Nephron (organoid): Measurements from ENCODE around the gene PDZD2.

Source experiments
- H3K27ac Mint-ChIP-seq, 3 experiments: 2 replicates each; pipeline ENCODE4 v1.8.0; 2020; ENCODE audit warnings: mixed read lengths in 3 of 3, mild to moderate bottlenecking in 2 of 3, moderate library complexity in 1 of 3
- H3K27me3 Mint-ChIP-seq: 2 replicates; pipeline ENCODE4 v1.8.0; 2021; ENCODE audit warnings: low read depth, mild to moderate bottlenecking, moderate library complexity, mixed read lengths
- H3K36me3 Mint-ChIP-seq: 2 replicates; pipeline ENCODE4 v1.8.0; 2020; ENCODE audit warnings: low read depth, mixed read lengths
- H3K4me1 Mint-ChIP-seq: 2 replicates; pipeline ENCODE4 v1.8.0; 2020; ENCODE audit warnings: mixed read lengths
- H3K4me3 Mint-ChIP-seq, 3 experiments: 2 replicates each; pipeline ENCODE4 v1.8.0; 2020; ENCODE audit warnings: mild to moderate bottlenecking in 3 of 3, mixed read lengths in 3 of 3, moderate library complexity in 2 of 3
- H3K9me3 Mint-ChIP-seq: 2 replicates; pipeline ENCODE4 v1.8.0; 2020; ENCODE audit warnings: mixed read lengths
- TF ChIP-seq, protein P1 (sequence below), 3 experiments: fragments of 200-600 bp; sonication (generic); IDR thresholded peaks; one replicate each; pipeline ENCODE4 v1.5.0; 2021; ENCODE audit warnings: antibody characterized with exemption in 3 of 3; ENCODE audit not compliant: unreplicated experiment in 3 of 3

PDZD2 gene

GRCh38 chr5:31809050-31809870 is 170.3 kb downstream of the PDZD2 start:
- no peaks in the 10 kb centered on the region for H3K9me3 Mint-ChIP-seq
- TF ChIP-seq, protein P1, sequence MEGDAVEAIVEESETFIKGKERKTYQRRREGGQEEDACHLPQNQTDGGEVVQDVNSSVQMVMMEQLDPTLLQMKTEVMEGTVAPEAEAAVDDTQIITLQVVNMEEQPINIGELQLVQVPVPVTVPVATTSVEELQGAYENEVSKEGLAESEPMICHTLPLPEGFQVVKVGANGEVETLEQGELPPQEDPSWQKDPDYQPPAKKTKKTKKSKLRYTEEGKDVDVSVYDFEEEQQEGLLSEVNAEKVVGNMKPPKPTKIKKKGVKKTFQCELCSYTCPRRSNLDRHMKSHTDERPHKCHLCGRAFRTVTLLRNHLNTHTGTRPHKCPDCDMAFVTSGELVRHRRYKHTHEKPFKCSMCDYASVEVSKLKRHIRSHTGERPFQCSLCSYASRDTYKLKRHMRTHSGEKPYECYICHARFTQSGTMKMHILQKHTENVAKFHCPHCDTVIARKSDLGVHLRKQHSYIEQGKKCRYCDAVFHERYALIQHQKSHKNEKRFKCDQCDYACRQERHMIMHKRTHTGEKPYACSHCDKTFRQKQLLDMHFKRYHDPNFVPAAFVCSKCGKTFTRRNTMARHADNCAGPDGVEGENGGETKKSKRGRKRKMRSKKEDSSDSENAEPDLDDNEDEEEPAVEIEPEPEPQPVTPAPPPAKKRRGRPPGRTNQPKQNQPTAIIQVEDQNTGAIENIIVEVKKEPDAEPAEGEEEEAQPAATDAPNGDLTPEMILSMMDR (IDR thresholded peaks at IDR 0.05; ENCODE audit: unreplicated experiment in 3 of 3), result peak; percentile 71 to 75 (median 73)
- peaks cover 13% of the 10 kb centered on the region for H3K4me1 Mint-ChIP-seq
- no peaks in the 10 kb centered on the region for H3K36me3 Mint-ChIP-seq
- H3K27me3 Mint-ChIP-seq, result peaks cover 8% of the 10 kb centered on the region
- no peak overlapping the region for H3K4me3 Mint-ChIP-seq
- H3K27ac Mint-ChIP-seq, result peak overlapping the region in 1 of 3 experiments; percentile 4

DNA sequence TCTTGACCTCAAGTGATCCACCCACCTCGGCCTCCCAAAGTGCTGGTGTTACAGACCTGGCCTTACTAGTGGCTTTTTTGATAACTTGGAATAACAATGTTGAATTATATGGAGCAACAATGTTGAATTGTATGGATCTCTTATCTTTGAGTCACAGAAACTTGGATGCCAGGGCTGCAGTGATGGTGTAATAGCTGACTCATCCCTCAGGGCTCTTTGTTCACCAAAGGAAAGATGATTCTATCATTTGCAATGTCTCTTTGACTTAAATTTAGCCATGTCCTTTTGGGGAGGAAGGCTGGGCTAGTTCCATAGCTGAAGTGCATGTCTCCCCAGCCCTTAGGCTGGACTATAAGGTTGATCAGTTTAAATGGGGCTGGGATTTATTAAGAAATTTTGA is 172.3 kb downstream of the PDZD2 start:
- H3K27me3 Mint-ChIP-seq, result peaks cover 8% of the 10 kb centered on the region
- H3K27ac Mint-ChIP-seq, result no peak overlapping the region
- no peaks in the 10 kb centered on the region for H3K36me3 Mint-ChIP-seq
- H3K4me3 Mint-ChIP-seq, result no peak overlapping the region
- TF ChIP-seq, protein P1 (IDR thresholded peaks at IDR 0.05; ENCODE audit: unreplicated experiment in 3 of 3), result no peak
- H3K4me1 Mint-ChIP-seq, result peaks cover 13% of the 10 kb centered on the region
- H3K9me3 Mint-ChIP-seq, result no peaks in the 10 kb centered on the region

GRCh38 chr5:31815376-31815775 is 176.4 kb downstream of the PDZD2 start:
- no peaks in the 10 kb centered on the region for H3K4me1 Mint-ChIP-seq

DNA sequence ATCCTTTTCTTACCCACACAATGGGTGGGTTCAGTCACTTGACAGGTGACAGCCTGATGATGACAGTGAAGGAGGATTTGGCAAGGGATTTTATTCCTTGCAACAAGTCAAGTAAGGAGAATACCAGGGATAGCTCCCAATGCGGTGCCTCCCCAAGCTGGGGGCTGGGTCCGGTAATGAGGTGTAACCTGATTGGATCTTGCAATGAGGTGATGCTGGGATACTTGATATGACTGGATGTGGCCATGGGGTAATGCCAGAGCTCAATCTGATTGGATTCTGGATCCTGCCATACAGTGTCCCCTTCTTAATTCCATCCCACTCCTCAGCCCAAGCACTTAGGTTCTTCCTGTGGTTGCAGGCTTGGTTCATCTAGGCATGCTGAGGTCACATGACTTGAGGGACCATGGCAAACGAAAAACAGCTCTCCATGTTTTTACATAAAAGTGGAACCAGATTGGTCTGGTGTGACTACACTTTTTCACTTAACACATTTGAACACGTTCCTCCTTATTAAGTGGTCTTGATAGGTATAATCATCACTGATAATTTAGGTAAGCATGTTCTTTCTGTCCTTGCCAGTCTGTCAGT is 181.1 kb downstream of the PDZD2 start:
- Mint-ChIP-seq H3K36me3 (no peaks in the 10 kb centered on the region), H3K27me3 (peaks cover 7% of the 10 kb centered on the region), H3K4me1 (peaks cover 9% of the 10 kb centered on the region), H3K9me3 (no peaks in the 10 kb centered on the region), H3K27ac (no peak overlapping the region), H3K4me3 (no peak overlapping the region)
- TF ChIP-seq, protein P1 (IDR thresholded peaks at IDR 0.05; ENCODE audit: unreplicated experiment in 3 of 3), result no peak

More at GRCh38 chr5:31815376-31815775, 176.4 kb downstream of the PDZD2 start:
- no peak overlapping the region for H3K4me3 Mint-ChIP-seq
- H3K27me3 Mint-ChIP-seq, result peaks cover 8% of the 10 kb centered on the region
- TF ChIP-seq, protein P1 (IDR thresholded peaks at IDR 0.05; ENCODE audit: unreplicated experiment in 3 of 3), result no peak
- H3K9me3 Mint-ChIP-seq, result no peaks in the 10 kb centered on the region
- no peak overlapping the region for H3K27ac Mint-ChIP-seq
- H3K36me3 Mint-ChIP-seq, result no peaks in the 10 kb centered on the region

- Mint-ChIP-seq H3K4me1 (peaks cover 10% of the 10 kb centered on the region), H3K36me3 (no peaks in the 10 kb centered on the region), H3K27ac (no peak overlapping the region), H3K27me3 (peaks cover 7% of the 10 kb centered on the region), H3K9me3 (peaks cover 8% of the 10 kb centered on the region), H3K4me3 (no peak overlapping the region)
- TF ChIP-seq, protein P1 (IDR thresholded peaks at IDR 0.05; ENCODE audit: unreplicated experiment in 3 of 3), result no peak
Measured at GRCh38 chr5:31823472-31823871, 184.5 kb downstream of the PDZD2 start.
